Midbrain (tissue), 1 donor: ENCODE results near the gene ZNG1A.
"Not testable (repeated sequence)": the region's sequence is repeated elsewhere in the genome, so short reads cannot be mapped to it uniquely, and the experiment has no call there.

Experiments used
- DNase-seq: peaks from one replicate; lab custom pipeline; 2025; lab: John Stamatoyannopoulos, UW

ZNG1A gene

DNA sequence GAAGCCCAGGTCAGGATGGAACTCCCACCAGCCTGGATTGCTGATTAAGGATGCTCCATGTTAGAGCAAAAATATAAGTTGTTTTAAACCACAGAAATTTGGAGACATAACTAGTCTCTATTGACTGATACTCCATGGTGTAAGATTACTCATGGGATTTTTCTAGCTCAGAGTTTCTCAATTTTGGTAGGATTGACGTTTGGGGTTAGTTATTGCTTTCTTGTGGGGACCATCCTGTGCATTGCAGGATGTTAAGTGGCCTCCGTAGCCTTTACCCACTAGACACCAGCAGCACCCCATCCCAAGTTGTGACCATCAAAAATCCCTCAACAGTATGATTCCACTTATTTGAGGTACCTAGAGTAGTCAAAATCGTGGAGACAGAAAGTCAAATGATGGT, 80.1 kb downstream of the ZNG1A start:
- DNase-seq = not testable (repeated sequence)

- not testable (repeated sequence) for DNase-seq
Measured at GRCh38 chr9:94992-95391, 83.9 kb downstream of the ZNG1A start.

- not testable (repeated sequence) for DNase-seq
Measured at GRCh38 chr9:94323-94722, 84.5 kb downstream of the ZNG1A start.

DNA sequence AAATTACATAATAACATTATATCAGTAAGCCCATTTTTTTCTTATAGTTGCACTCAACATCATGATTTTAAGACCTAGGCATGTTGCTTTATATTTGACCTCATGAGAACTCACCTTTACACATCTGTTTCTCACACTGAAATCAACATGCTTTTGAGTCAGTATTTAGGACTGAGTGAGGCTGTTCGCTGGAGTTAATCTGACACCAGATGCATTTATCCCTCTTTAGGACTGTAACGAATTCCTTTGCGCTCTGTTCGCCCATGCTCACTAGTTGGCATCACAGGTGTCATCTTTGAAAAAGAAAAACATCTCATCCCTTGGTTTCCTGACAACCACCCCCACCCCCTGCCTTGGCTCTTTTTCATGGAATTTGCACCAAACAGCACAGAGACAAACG, 84.9 kb downstream of the ZNG1A start:
- not testable (repeated sequence) for DNase-seq

- DNase-seq = not testable (repeated sequence)
Measured at GRCh38 chr9:90851-91250, 88.0 kb downstream of the ZNG1A start.

- DNase-seq = not testable (repeated sequence)
Measured at GRCh38 chr9:88396-89037, 90.3 kb downstream of the ZNG1A start.

DNA sequence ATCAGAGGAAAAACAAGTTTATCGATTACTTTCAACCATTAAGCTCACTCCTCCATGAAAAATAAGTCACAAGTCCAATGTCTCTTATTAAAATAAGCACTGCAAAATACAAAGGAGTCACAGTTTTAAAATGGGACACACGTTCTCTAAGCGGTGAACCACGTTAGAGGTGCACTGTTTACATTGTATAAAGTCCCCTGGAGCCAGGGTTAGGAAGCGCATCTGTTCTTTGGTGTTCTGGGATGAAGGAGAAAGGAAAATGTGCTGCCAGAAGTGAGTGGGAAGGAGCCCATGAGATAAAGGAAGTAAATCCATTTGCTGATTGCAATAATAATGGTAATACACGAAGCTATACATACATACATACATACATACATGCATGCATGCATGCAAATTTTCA, 91.0 kb downstream of the ZNG1A start:
- not testable (repeated sequence) for DNase-seq

GRCh38 chr9:87105-87504, 91.8 kb downstream of the ZNG1A start:
- DNase-seq = not testable (repeated sequence)

DNA sequence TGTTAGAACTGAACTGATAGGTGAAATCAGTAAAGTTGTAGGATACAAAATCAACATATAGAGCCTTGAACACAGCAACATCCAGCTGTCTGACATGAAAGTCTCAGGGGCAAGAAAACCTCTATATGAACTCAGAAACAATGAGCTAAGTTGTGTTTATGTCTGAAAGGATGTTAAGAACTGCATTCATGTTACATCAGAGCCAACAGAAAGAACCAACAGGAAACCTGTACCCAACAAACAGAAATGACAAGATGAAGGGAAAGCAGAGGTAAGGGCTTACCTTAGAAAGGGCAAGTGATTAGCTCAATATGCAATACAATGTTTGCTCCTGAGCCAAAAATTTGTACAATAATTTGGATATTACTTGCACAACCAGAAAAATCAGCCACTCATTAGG, 92.2 kb downstream of the ZNG1A start:
- DNase-seq = not testable (repeated sequence)

GRCh38 chr9:82932-83689, 95.7 kb downstream of the ZNG1A start:
- DNase-seq = not testable (repeated sequence)

DNA sequence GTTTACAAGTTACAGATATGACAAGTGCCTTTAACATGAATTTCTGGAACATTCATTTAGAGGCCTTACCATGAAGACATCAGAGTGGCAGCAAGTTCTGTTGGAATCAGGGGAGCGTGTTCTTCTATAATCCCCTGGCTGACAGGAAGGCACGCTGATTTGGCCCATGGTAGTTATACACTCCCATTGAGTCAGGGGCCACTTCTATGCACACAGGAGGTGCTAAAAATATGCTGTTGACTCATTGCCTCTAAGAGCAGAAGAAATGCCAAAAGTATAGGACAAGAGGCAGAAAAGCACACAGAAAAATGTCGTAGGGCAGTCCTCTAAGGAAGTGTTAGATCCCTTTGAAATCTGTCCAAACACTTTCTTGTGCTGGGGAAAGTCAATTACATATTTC, 100.5 kb downstream of the ZNG1A start:
- not testable (repeated sequence) for DNase-seq

- not testable (repeated sequence) for DNase-seq
Measured at GRCh38 chr9:76389-76788, 102.5 kb downstream of the ZNG1A start.

- DNase-seq = not testable (repeated sequence)
Measured at GRCh38 chr9:73900-74525, 104.8 kb downstream of the ZNG1A start.

- not testable (repeated sequence) for DNase-seq
Measured at GRCh38 chr9:73076-73899, 105.6 kb downstream of the ZNG1A start.
